Mesenchymal stem cell (in vitro differentiated cells and primary cell): ENCODE results near the gene FIG4.

Source experiments
- DNase-seq: peaks from one replicate; pipeline ENCODE4 v3.0.0-alpha.2; 2013
- H2AFZ ChIP-seq: one replicate; pipeline ENCODE4 v1.6.1; 2013; ENCODE audit warnings: low read depth, mild to moderate bottlenecking, control low read depth, inconsistent platforms, low read length, moderate library complexity
- H2AK5ac ChIP-seq: 2 replicates; pipeline ENCODE4 v1.6.1; 2013; ENCODE audit warnings: low read length, moderate library complexity, mild to moderate bottlenecking, inconsistent platforms; ENCODE audit not compliant: severe bottlenecking
- H2BK120ac ChIP-seq: one replicate; pipeline ENCODE4 v1.6.1; 2013; ENCODE audit warnings: low read depth, mild to moderate bottlenecking, inconsistent platforms, low read length, moderate library complexity
- H2BK12ac ChIP-seq, 2 experiments: one replicate each; pipeline ENCODE4 v1.6.1; 2013; ENCODE audit warnings: inconsistent platforms in 2 of 2, low read length in 2 of 2, mild to moderate bottlenecking in 2 of 2, moderate library complexity in 2 of 2, control low read depth in 1 of 2
- H2BK15ac ChIP-seq: one replicate; pipeline ENCODE4 v1.6.1; 2013; ENCODE audit warnings: mild to moderate bottlenecking, low read depth, inconsistent platforms; ENCODE audit not compliant: poor library complexity, severe bottlenecking
- H2BK5ac ChIP-seq: 2 replicates; pipeline ENCODE4 v1.6.1; 2013; ENCODE audit warnings: low read depth, mild to moderate bottlenecking, low read length, control low read depth, inconsistent platforms; ENCODE audit not compliant: poor library complexity, severe bottlenecking
- H3K14ac ChIP-seq, 2 experiments: one replicate each; pipeline ENCODE4 v1.6.1; 2013; ENCODE audit warnings: inconsistent platforms in 2 of 2, low read length in 2 of 2, control low read depth in 1 of 2, mild to moderate bottlenecking in 1 of 2, moderate library complexity in 1 of 2
- H3K18ac ChIP-seq, 2 experiments: one replicate each; pipeline ENCODE4 v1.6.1; 2013; ENCODE audit warnings: inconsistent platforms in 2 of 2, low read length in 2 of 2, control low read depth in 1 of 2, low read depth in 1 of 2, mild to moderate bottlenecking in 1 of 2
- H3K23ac ChIP-seq, 2 experiments: one replicate each; pipeline ENCODE4 v1.6.1; 2013; ENCODE audit warnings: inconsistent platforms in 2 of 2, low read length in 2 of 2, mild to moderate bottlenecking in 2 of 2, moderate library complexity in 2 of 2, control low read depth in 1 of 2
- H3K27ac ChIP-seq: 2 replicates; pipeline ENCODE4 v1.5.1; 2013; ENCODE audit warnings: mild to moderate bottlenecking, moderate library complexity, low read length, control low read depth, inconsistent platforms; ENCODE audit not compliant: poor library complexity, severe bottlenecking
- H3K27me3 ChIP-seq, 2 experiments: 2 replicates each; pipeline versions ENCODE4 v1.6.1 to v1.7.0; 2013; ENCODE audit warnings: low read length in 2 of 2, mild to moderate bottlenecking in 2 of 2, moderate library complexity in 2 of 2, control low read depth in 1 of 2, inconsistent platforms in 1 of 2; ENCODE audit not compliant: control insufficient read depth in 1 of 2, insufficient read depth in 1 of 2
- H3K36me3 ChIP-seq, 2 experiments: 2 replicates each; pipeline versions ENCODE4 v1.6.1 to v1.7.0; 2013; ENCODE audit warnings: low read length in 2 of 2, control low read depth in 1 of 2, inconsistent platforms in 1 of 2, low read depth in 1 of 2, mild to moderate bottlenecking in 1 of 2; ENCODE audit not compliant: insufficient read depth in 2 of 2, control insufficient read depth in 1 of 2
- H3K4ac ChIP-seq, 2 experiments: one replicate each; pipeline ENCODE4 v1.6.1; 2013; ENCODE audit warnings: inconsistent platforms in 2 of 2, low read length in 2 of 2, mild to moderate bottlenecking in 2 of 2, moderate library complexity in 2 of 2, control low read depth in 1 of 2, low read depth in 1 of 2
- H3K4me1 ChIP-seq: 2 replicates; pipeline ENCODE4 v1.6.1; 2013; ENCODE audit warnings: low read depth, low read length, control low read depth; ENCODE audit not compliant: control insufficient read depth, insufficient read depth
- H3K4me2 ChIP-seq: 2 replicates; pipeline ENCODE4 v1.6.1; 2013; ENCODE audit warnings: low read length, mild to moderate bottlenecking, inconsistent platforms; ENCODE audit not compliant: poor library complexity, severe bottlenecking
- H3K4me3 ChIP-seq, 2 experiments: 2 replicates each; pipeline versions ENCODE4 v1.5.1 to v1.7.0; 2013; ENCODE audit warnings: low read length in 2 of 2, mild to moderate bottlenecking in 2 of 2, control low read depth in 1 of 2, low read depth in 1 of 2; ENCODE audit not compliant: insufficient read depth in 1 of 2
- H3K79me1 ChIP-seq: replicated peaks from 2 replicates; pipeline ENCODE4 v1.6.1; 2013; ENCODE audit warnings: mild to moderate bottlenecking, control low read depth, low read length, inconsistent platforms; ENCODE audit not compliant: poor library complexity, severe bottlenecking
- H3K9ac ChIP-seq: 2 replicates; pipeline ENCODE4 v1.7.0; 2013; ENCODE audit warnings: mild to moderate bottlenecking, low read length, moderate library complexity
- H3K9me3 ChIP-seq: 2 replicates; pipeline ENCODE4 v1.7.0; 2013; ENCODE audit warnings: mild to moderate bottlenecking, low read length; ENCODE audit not compliant: control insufficient read depth
- H4K8ac ChIP-seq: one replicate; pipeline ENCODE4 v1.6.1; 2013; ENCODE audit warnings: inconsistent platforms, mild to moderate bottlenecking, low read length, moderate library complexity
- H4K91ac ChIP-seq: one replicate; pipeline ENCODE4 v1.6.1; 2013; ENCODE audit warnings: mild to moderate bottlenecking, low read length, inconsistent platforms
- WGBS: methylation state at CpG from one replicate; pipeline ENCODE4 v1.1.7; 2013; ENCODE audit warnings: mixed read lengths; 5-methylcytosine and 5-hydroxymethylcytosine counted together

FIG4 gene

GRCh38 chr6:109870089-109870410 is 179.0 kb downstream of the FIG4 start:
- Histone ChIP-seq H3K4me2 (no peak overlapping the region), H2BK5ac (no peak overlapping the region), H3K23ac (no peak overlapping the region), H4K8ac (no peak overlapping the region), H3K27me3 (peaks cover 0 to 12% of the 10 kb centered on the region in 2 experiments), H3K79me1 (no peaks in the 10 kb centered on the region), H2AK5ac (no peak overlapping the region), H3K18ac (no peak overlapping the region), H3K9ac (peak overlapping the region; percentile 16), H2BK120ac (no peak overlapping the region), H4K91ac (no peak overlapping the region), H3K36me3 (no peaks in the 10 kb centered on the region), H3K14ac (no peak overlapping the region), H2AFZ (no peak overlapping the region), H3K27ac (no peak overlapping the region), H3K4me3 (no peak overlapping the region), H2BK15ac (no peak overlapping the region), H3K4me1 (peaks cover 5% of the 10 kb centered on the region), H3K9me3 (no peaks in the 10 kb centered on the region), H2BK12ac (no peak overlapping the region), H3K4ac (no peak overlapping the region)
- DNase-seq, result no peak
- WGBS, result 79% methylated on average over 4 of the region's 5 CpGs

GRCh38 chr6:109872549-109872948 is 181.5 kb downstream of the FIG4 start:
- Histone ChIP-seq H3K23ac (no peak overlapping the region), H3K4me1 (peaks cover 8% of the 10 kb centered on the region), H2BK12ac (no peak overlapping the region), H3K36me3 (no peaks in the 10 kb centered on the region), H2AFZ (no peak overlapping the region), H4K8ac (no peak overlapping the region), H3K14ac (no peak overlapping the region), H2BK15ac (no peak overlapping the region), H3K9me3 (no peaks in the 10 kb centered on the region), H2AK5ac (no peak overlapping the region), H3K9ac (no peak overlapping the region), H2BK5ac (no peak overlapping the region), H3K4ac (no peak overlapping the region), H3K18ac (no peak overlapping the region), H3K27ac (no peak overlapping the region), H3K4me3 (no peak overlapping the region), H3K79me1 (no peaks in the 10 kb centered on the region), H3K4me2 (no peak overlapping the region), H2BK120ac (no peak overlapping the region), H3K27me3 (no peaks in the 10 kb centered on the region), H4K91ac (no peak overlapping the region)
- 40% methylated on average over 1 of the region's 1 CpG for WGBS
- DNase-seq, result no peak

- Histone ChIP-seq H3K4me2 (no peak overlapping the region), H3K9me3 (no peaks in the 10 kb centered on the region), H4K8ac (no peak overlapping the region), H3K9ac (no peak overlapping the region), H3K79me1 (no peaks in the 10 kb centered on the region), H3K14ac (no peak overlapping the region), H2AFZ (no peak overlapping the region), H3K4ac (no peak overlapping the region), H3K27me3 (no peaks in the 10 kb centered on the region), H2BK120ac (no peak overlapping the region), H3K27ac (no peak overlapping the region), H3K18ac (no peak overlapping the region), H4K91ac (no peak overlapping the region), H3K4me3 (no peak overlapping the region), H3K36me3 (no peaks in the 10 kb centered on the region), H2AK5ac (no peak overlapping the region), H2BK5ac (no peak overlapping the region), H2BK12ac (no peak overlapping the region), H2BK15ac (no peak overlapping the region), H3K23ac (no peak overlapping the region), H3K4me1 (peaks cover 8% of the 10 kb centered on the region)
- no peak for DNase-seq
- 87% methylated on average over 3 of the region's 4 CpGs for WGBS
Measured at GRCh38 chr6:109872968-109873545, 182.0 kb downstream of the FIG4 start.

GRCh38 chr6:109874086-109874485 is 183.0 kb downstream of the FIG4 start:
- Histone ChIP-seq H2BK120ac (no peak overlapping the region), H3K23ac (no peak overlapping the region), H3K27me3 (no peaks in the 10 kb centered on the region), H2BK12ac (no peak overlapping the region), H2BK15ac (no peak overlapping the region), H2AK5ac (no peak overlapping the region), H3K27ac (no peak overlapping the region), H2BK5ac (no peak overlapping the region), H3K18ac (peak overlapping the region in 1 of 2 experiments; percentile 29), H3K14ac (no peak overlapping the region), H4K8ac (no peak overlapping the region), H4K91ac (no peak overlapping the region), H3K4me3 (no peak overlapping the region), H3K9ac (no peak overlapping the region), H3K9me3 (no peaks in the 10 kb centered on the region), H3K79me1 (no peaks in the 10 kb centered on the region), H3K36me3 (no peaks in the 10 kb centered on the region), H2AFZ (no peak overlapping the region), H3K4me1 (peaks cover 8% of the 10 kb centered on the region), H3K4ac (peak overlapping the region in 1 of 2 experiments; percentile 28), H3K4me2 (no peak overlapping the region)
- no peak for DNase-seq
- 85% methylated on average over 4 of the region's 4 CpGs for WGBS
